Endothelial cell of umbilical vein (primary cell): Measurements from ENCODE around the gene POFUT2. TPM values are rescaled to one million over a fixed set of nuclear protein-coding genes. Genes with fewer than 3 reads are reported as not detected.

Experiments
- BruUV-seq: library from RNA; stranded (reverse); fragments of 400-500 nt; replicated peaks from 2 replicates; lab custom pipeline; 2021; lab: Mats Ljungman, UMichigan
- CTCF ChIA-PET: fragments of 300-600, 350-600 bp; sonication (Branson Sonifier 250); formaldehyde crosslinking; loops from one replicate; lab custom pipeline; 2021; ENCODE audit warnings: antibody characterized with exemption, inconsistent platforms; lab: Charles Lee
- POLR2A ChIA-PET: fragments of 300-600, 350-600 bp; sonication (Branson Sonifier 250); formaldehyde crosslinking; loops from one replicate; lab custom pipeline; 2021; ENCODE audit warnings: antibody characterized with exemption, inconsistent platforms; lab: Charles Lee
- DNase-seq: peaks from one replicate; pipeline ENCODE4 v3.0.0-alpha.2; 2011; ENCODE audit warnings: low read depth, low spot score
- FAIRE-seq: peaks from 2 replicates; lab custom pipeline; 2011; peaks lifted over from hg19 to GRCh38; lab: Jason Lieb, UNC
- H2AFZ ChIP-seq: 2 replicates; pipeline ENCODE4 v1.6.0; 2012; ENCODE audit warnings: low read depth, low read length, control low read depth, inconsistent platforms
- H3K27ac ChIP-seq: 2 replicates; pipeline ENCODE4 v1.5.1; 2011; ENCODE audit warnings: low read depth, mild to moderate bottlenecking, control low read depth, low read length, moderate library complexity; ENCODE audit not compliant: insufficient read depth
- H3K27me3 ChIP-seq, 2 experiments: 2 replicates each; pipeline versions ENCODE4 v1.6.0 to v1.6.1; 2011; ENCODE audit warnings: low read length in 2 of 2, mixed read lengths in 1 of 2; ENCODE audit not compliant: control insufficient read depth in 2 of 2, insufficient read depth in 2 of 2
- H3K36me3 ChIP-seq, 2 experiments: 2 replicates in 1 of 2; 3 replicates in 1 of 2; pipeline ENCODE4 v1.5.1; 2011; ENCODE audit warnings: low read length in 2 of 2, mild to moderate bottlenecking in 1 of 2, moderate library complexity in 1 of 2; ENCODE audit not compliant: control insufficient read depth in 2 of 2, insufficient read depth in 2 of 2; ENCODE audit errors: extremely low read depth in 1 of 2
- H3K4me1 ChIP-seq: 3 replicates; pipeline ENCODE4 v1.5.1; 2011; ENCODE audit warnings: mild to moderate bottlenecking, low read length; ENCODE audit not compliant: control insufficient read depth, insufficient read depth; ENCODE audit errors: extremely low read depth
- H3K4me2 ChIP-seq: 2 replicates; pipeline ENCODE4 v1.6.1; 2011; ENCODE audit warnings: low read length, control low read depth, mixed read lengths; ENCODE audit not compliant: insufficient read depth
- H3K4me3 ChIP-seq, 3 experiments: fragments of 200-600 bp in 1 of 3; sonication (generic), shearing (Covaris generic) in 1 of 3; replicated peaks in 1 of 3; 2 replicates each; pipeline ENCODE4 v1.5.1; 2011 to 2016; ENCODE audit warnings: control low read depth in 3 of 3, low read length in 3 of 3, mild to moderate bottlenecking in 2 of 3, inconsistent platforms in 1 of 3, low read depth in 1 of 3, moderate library complexity in 1 of 3; ENCODE audit not compliant: insufficient read depth in 1 of 3
- H3K79me2 ChIP-seq: 2 replicates; pipeline ENCODE4 v1.6.0; 2012; ENCODE audit warnings: low read length, inconsistent platforms; ENCODE audit not compliant: control insufficient read depth, insufficient read depth
- H3K9ac ChIP-seq: replicated peaks from 2 replicates; pipeline ENCODE3; 2011; ENCODE audit warnings: low read length, control low read depth; ENCODE audit not compliant: insufficient read depth; ENCODE audit errors: extremely low read depth
- H3K9me1 ChIP-seq: replicated peaks from 3 replicates; pipeline ENCODE4 v1.6.0; 2011; ENCODE audit warnings: mild to moderate bottlenecking, low read length; ENCODE audit not compliant: control insufficient read depth, insufficient read depth; ENCODE audit errors: extremely low read depth
- H3K9me3 ChIP-seq: replicated peaks from 2 replicates; pipeline ENCODE4 v1.5.1; 2012; ENCODE audit warnings: low read length, inconsistent platforms; ENCODE audit not compliant: control insufficient read depth, insufficient read depth
- H4K20me1 ChIP-seq: replicated peaks from 2 replicates; pipeline ENCODE3; 2011; ENCODE audit warnings: mild to moderate bottlenecking, low read length; ENCODE audit not compliant: control insufficient read depth, insufficient read depth; ENCODE audit errors: extremely low read depth
- CTCF ChIP-seq, 2 donors: IDR thresholded peaks; 1 replicate in 1 of 2; 2 replicates in 1 of 2; pipeline ENCODE4 v1.5.1; 2011; ENCODE audit warnings: low read length in 2 of 2, mild to moderate bottlenecking in 2 of 2, moderate library complexity in 2 of 2, control low read depth in 1 of 2, inconsistent platforms in 1 of 2, low read depth in 1 of 2; ENCODE audit not compliant: insufficient read depth in 1 of 2; ENCODE audit errors: extremely low read depth in 1 of 2
- EZH2 ChIP-seq: IDR thresholded peaks from 2 replicates; pipeline ENCODE4 v1.6.1; 2012; ENCODE audit warnings: borderline replicate concordance, low read depth, mild to moderate bottlenecking, moderate library complexity, low read length, inconsistent platforms; ENCODE audit not compliant: severe bottlenecking
- FOS ChIP-seq: IDR thresholded peaks from 2 replicates; pipeline ENCODE4 v1.6.1; 2011; ENCODE audit warnings: mild to moderate bottlenecking, low read length, moderate library complexity, borderline replicate concordance; ENCODE audit not compliant: insufficient read depth
- GATA2 ChIP-seq: IDR thresholded peaks from 2 replicates; pipeline ENCODE4 v1.7.0; 2011; ENCODE audit warnings: low read depth, mild to moderate bottlenecking, moderate library complexity, mixed read lengths, low read length; ENCODE audit not compliant: insufficient read length, insufficient read depth
- JUN ChIP-seq: IDR thresholded peaks from 2 replicates; pipeline ENCODE4 v1.6.1; 2011; ENCODE audit warnings: borderline replicate concordance, low read depth; ENCODE audit not compliant: insufficient read length, insufficient read depth
- MYC ChIP-seq: IDR thresholded peaks from one replicate; pipeline ENCODE4 v1.6.1; 2011; ENCODE audit warnings: mild to moderate bottlenecking, low read depth, low read length
- POLR2A ChIP-seq: IDR thresholded peaks from 2 replicates; pipeline ENCODE4 v1.6.1; 2012; ENCODE audit warnings: low read depth, mild to moderate bottlenecking, control low read depth, low read length
- POLR2AphosphoS5 ChIP-seq: IDR thresholded peaks from 2 replicates; pipeline ENCODE4 v1.6.1; 2012; ENCODE audit warnings: low read depth, mild to moderate bottlenecking, control low read depth, low read length, moderate library complexity; ENCODE audit not compliant: insufficient read depth
- dilution Hi-C: fragments of 300-500 bp; cut with MboI; formaldehyde crosslinking; loops from one replicate; pipeline ENCODE4 v1.15.0; 2019; ENCODE audit warnings: low sequenced_read_pairs; ENCODE audit not compliant: extremely low pct_ligation_motif_present
- intact Hi-C: fragments of 100-400 bp; cut with micrococcal nuclease; formaldehyde crosslinking; loops from one replicate; pipeline ENCODE4 v1.10.0; 2022
- polyA plus RNA-seq, 4 experiments: library from polyadenylated mRNA; depleted of rRNA in 3 of 4; stranded (reverse) in 3 of 4; unstranded in 1 of 4; fragments of >200 nt; gene quantifications; 2 replicates each; pipeline versions ENCODE4 v1.2.1 to v1.2.3, GENCODE V29; 2011 to 2012; ENCODE audit warnings: missing spikeins in 1 of 4
- total RNA-seq: library from RNA; stranded (reverse); gene quantifications from 2 replicates; pipeline ENCODE4 v1.2.3, GENCODE V29; 2021

The POFUT2 gene
- total and polyA plus RNA-seq, 2 donors (not counting 3 experiments of a cell fraction or from before 2014, with no cell fraction given): 30.7 to 47.5 TPM

GRCh38 chr21:45260191-45260825, 27.4 kb downstream of the POFUT2 start:
- Histone ChIP-seq H3K4me3 (no peak overlapping the region), H3K4me1 (no peaks in the 10 kb centered on the region), H3K9ac (no peak overlapping the region), H2AFZ (no peak overlapping the region), H3K36me3 (peaks cover 0 to 16% of the 10 kb centered on the region in 2 experiments), H3K9me1 (no peaks in the 10 kb centered on the region), H3K27ac (no peak overlapping the region), H3K4me2 (no peak overlapping the region), H4K20me1 (no peaks in the 10 kb centered on the region), H3K79me2 (no peaks in the 10 kb centered on the region), H3K9me3 (no peaks in the 10 kb centered on the region), H3K27me3 (no peaks in the 10 kb centered on the region)
- no TSS peak for BruUV-seq
- intact Hi-C loops: no loop called here
- ChIA-PET CTCF (no interaction called here), POLR2A (no interaction called here)
- dilution Hi-C loops: no loop called here
- no peak for FAIRE-seq
- DNase-seq: no peak
- TF ChIP-seq EZH2 (no peak), POLR2AphosphoS5 (no peak), GATA2 (no peak), FOS (no peak), POLR2A (no peak), CTCF (IDR thresholded peaks at IDR 0.05; ENCODE audit: extremely low read depth in 1 of 2, insufficient read depth in 1 of 2, low read depth in 1 of 2, low read length in 2 of 2) (no peak), MYC (no peak), JUN (no peak)
